ENCODE measurements around the gene QPCT.

Gene QPCT

GRCh38 chr2:37358466-37358865 lies 14.0 kb downstream of the QPCT start:
- Mint-ChIP-seq H3K4me1 (ENCODE audit: low read depth) (no peaks in the 10 kb centered on the region), H3K36me3 (ENCODE audit: low read depth) (no peaks in the 10 kb centered on the region), H3K27ac (no peak overlapping the region), H3K27me3 (ENCODE audit: low read depth) (peaks cover 78% of the 10 kb centered on the region), H3K4me3 (no peak overlapping the region), H3K9me3 (no peaks in the 10 kb centered on the region)

GRCh38 chr2:37361216-37361815 lies 16.9 kb downstream of the QPCT start:
- Mint-ChIP-seq H3K4me3 (no peak overlapping the region), H3K27ac (no peak overlapping the region), H3K4me1 (ENCODE audit: low read depth) (peaks cover 2% of the 10 kb centered on the region), H3K27me3 (ENCODE audit: low read depth) (peaks cover 55% of the 10 kb centered on the region), H3K9me3 (no peaks in the 10 kb centered on the region), H3K36me3 (ENCODE audit: low read depth) (no peaks in the 10 kb centered on the region)

GRCh38 chr2:37361994-37362698 lies 17.7 kb downstream of the QPCT start:
- peaks cover 9% of the 10 kb centered on the region for H3K4me1 Mint-ChIP-seq (ENCODE audit: low read depth)
- no peak overlapping the region for H3K27ac Mint-ChIP-seq
- no peaks in the 10 kb centered on the region for H3K9me3 Mint-ChIP-seq
- H3K27me3 Mint-ChIP-seq (ENCODE audit: low read depth), result peaks cover 51% of the 10 kb centered on the region
- no peak overlapping the region for H3K4me3 Mint-ChIP-seq
- no peaks in the 10 kb centered on the region for H3K36me3 Mint-ChIP-seq (ENCODE audit: low read depth)

GRCh38 chr2:37364351-37364750 lies 19.9 kb downstream of the QPCT start:
- no peaks in the 10 kb centered on the region for H3K36me3 Mint-ChIP-seq (ENCODE audit: low read depth)
- H3K4me1 Mint-ChIP-seq (ENCODE audit: low read depth), result peaks cover 20% of the 10 kb centered on the region
- peaks cover 41% of the 10 kb centered on the region for H3K27me3 Mint-ChIP-seq (ENCODE audit: low read depth)
- H3K4me3 Mint-ChIP-seq, result no peak overlapping the region
- H3K9me3 Mint-ChIP-seq, result no peaks in the 10 kb centered on the region
- H3K27ac Mint-ChIP-seq, result no peak overlapping the region

GRCh38 chr2:37365669-37366068 lies 21.2 kb downstream of the QPCT start:
- Mint-ChIP-seq H3K9me3 (no peaks in the 10 kb centered on the region), H3K27me3 (ENCODE audit: low read depth) (peaks cover 37% of the 10 kb centered on the region), H3K4me1 (ENCODE audit: low read depth) (peaks cover 20% of the 10 kb centered on the region), H3K36me3 (ENCODE audit: low read depth) (no peaks in the 10 kb centered on the region), H3K27ac (no peak overlapping the region), H3K4me3 (no peak overlapping the region)

GRCh38 chr2:37366773-37367172 lies 22.3 kb downstream of the QPCT start:
- H3K27me3 Mint-ChIP-seq (ENCODE audit: low read depth), result peaks cover 37% of the 10 kb centered on the region
- peaks cover 20% of the 10 kb centered on the region for H3K4me1 Mint-ChIP-seq (ENCODE audit: low read depth)
- no peak overlapping the region for H3K4me3 Mint-ChIP-seq
- H3K36me3 Mint-ChIP-seq (ENCODE audit: low read depth), result no peaks in the 10 kb centered on the region
- no peaks in the 10 kb centered on the region for H3K9me3 Mint-ChIP-seq
- H3K27ac Mint-ChIP-seq, result no peak overlapping the region

GRCh38 chr2:37367310-37367709 lies 22.9 kb downstream of the QPCT start:
- Mint-ChIP-seq H3K9me3 (no peaks in the 10 kb centered on the region), H3K36me3 (ENCODE audit: low read depth) (no peaks in the 10 kb centered on the region), H3K27me3 (ENCODE audit: low read depth) (peaks cover 37% of the 10 kb centered on the region), H3K4me3 (no peak overlapping the region), H3K27ac (no peak overlapping the region), H3K4me1 (ENCODE audit: low read depth) (peaks cover 20% of the 10 kb centered on the region)

- Mint-ChIP-seq H3K4me1 (ENCODE audit: low read depth) (peaks cover 20% of the 10 kb centered on the region), H3K36me3 (ENCODE audit: low read depth) (no peaks in the 10 kb centered on the region), H3K4me3 (no peak overlapping the region), H3K9me3 (no peaks in the 10 kb centered on the region), H3K27me3 (ENCODE audit: low read depth) (peaks cover 37% of the 10 kb centered on the region), H3K27ac (no peak overlapping the region)
These were observed 23.6 kb downstream of the QPCT start for GRCh38 chr2:37367984-37368383.

- Mint-ChIP-seq H3K4me3 (no peak overlapping the region), H3K4me1 (ENCODE audit: low read depth) (peaks cover 20% of the 10 kb centered on the region), H3K36me3 (ENCODE audit: low read depth) (no peaks in the 10 kb centered on the region), H3K27ac (no peak overlapping the region), H3K9me3 (no peaks in the 10 kb centered on the region), H3K27me3 (ENCODE audit: low read depth) (peaks cover 55% of the 10 kb centered on the region)
These were observed 26.2 kb downstream of the QPCT start for GRCh38 chr2:37370666-37371065.

- Mint-ChIP-seq H3K36me3 (ENCODE audit: low read depth) (no peaks in the 10 kb centered on the region), H3K9me3 (no peaks in the 10 kb centered on the region), H3K4me3 (no peak overlapping the region), H3K27me3 (ENCODE audit: low read depth) (peaks cover 68% of the 10 kb centered on the region), H3K27ac (no peak overlapping the region), H3K4me1 (ENCODE audit: low read depth) (peaks cover 26% of the 10 kb centered on the region)
These were observed 27.6 kb downstream of the QPCT start for GRCh38 chr2:37372000-37372399.

GRCh38 chr2:37375741-37376288 lies 31.4 kb downstream of the QPCT start:
- Mint-ChIP-seq H3K36me3 (ENCODE audit: low read depth) (no peaks in the 10 kb centered on the region), H3K9me3 (no peaks in the 10 kb centered on the region), H3K27me3 (ENCODE audit: low read depth) (peaks cover 75% of the 10 kb centered on the region), H3K4me3 (peak overlapping the region; percentile 43), H3K4me1 (ENCODE audit: low read depth) (peaks cover 25% of the 10 kb centered on the region), H3K27ac (peak overlapping the region; percentile 21)

GRCh38 chr2:37376421-37377186 lies 32.2 kb downstream of the QPCT start:
- no peaks in the 10 kb centered on the region for H3K36me3 Mint-ChIP-seq (ENCODE audit: low read depth)
- peak overlapping the region; percentile 23 for H3K27ac Mint-ChIP-seq
- H3K4me1 Mint-ChIP-seq (ENCODE audit: low read depth), result peaks cover 25% of the 10 kb centered on the region
- H3K27me3 Mint-ChIP-seq (ENCODE audit: low read depth), result peaks cover 68% of the 10 kb centered on the region
- no peaks in the 10 kb centered on the region for H3K9me3 Mint-ChIP-seq
- H3K4me3 Mint-ChIP-seq, result peak overlapping the region; percentile 43

- Mint-ChIP-seq H3K27ac (no peak overlapping the region), H3K36me3 (ENCODE audit: low read depth) (no peaks in the 10 kb centered on the region), H3K4me3 (no peak overlapping the region), H3K4me1 (ENCODE audit: low read depth) (peaks cover 25% of the 10 kb centered on the region), H3K9me3 (no peaks in the 10 kb centered on the region), H3K27me3 (ENCODE audit: low read depth) (peaks cover 62% of the 10 kb centered on the region)
These were observed 32.7 kb downstream of the QPCT start for GRCh38 chr2:37377187-37377532.

- peaks cover 52% of the 10 kb centered on the region for H3K27me3 Mint-ChIP-seq (ENCODE audit: low read depth)
- H3K36me3 Mint-ChIP-seq (ENCODE audit: low read depth), result no peaks in the 10 kb centered on the region
- H3K4me3 Mint-ChIP-seq, result no peak overlapping the region
- peaks cover 25% of the 10 kb centered on the region for H3K4me1 Mint-ChIP-seq (ENCODE audit: low read depth)
- H3K27ac Mint-ChIP-seq, result no peak overlapping the region
- no peaks in the 10 kb centered on the region for H3K9me3 Mint-ChIP-seq
These were observed 34.0 kb downstream of the QPCT start for GRCh38 chr2:37378411-37378810.

GRCh38 chr2:37379881-37380296 lies 35.5 kb downstream of the QPCT start:
- H3K27ac Mint-ChIP-seq, result no peak overlapping the region
- H3K4me3 Mint-ChIP-seq, result no peak overlapping the region
- no peaks in the 10 kb centered on the region for H3K9me3 Mint-ChIP-seq
- peaks cover 40% of the 10 kb centered on the region for H3K27me3 Mint-ChIP-seq (ENCODE audit: low read depth)
- H3K4me1 Mint-ChIP-seq (ENCODE audit: low read depth), result peaks cover 25% of the 10 kb centered on the region
- no peaks in the 10 kb centered on the region for H3K36me3 Mint-ChIP-seq (ENCODE audit: low read depth)
